Right lobe of liver (tissue), 4 donors: ENCODE data around the gene RPRD1A.

Source experiments
- CTCF ChIP-seq, 4 donors: fragments of 200-600 bp in 3 of 4; fragments of 450-650 bp in 1 of 4; IDR thresholded peaks; one replicate each; pipeline versions ENCODE4 v1.5.1 to v1.8.0; 2016 to 2022; ENCODE audit warnings: antibody characterized with exemption in 4 of 4, mild to moderate bottlenecking in 2 of 4
- POLR2A ChIP-seq: fragments of 450-650 bp; IDR thresholded peaks from one replicate; pipeline ENCODE4 v1.6.1; 2017; ENCODE audit warnings: antibody characterized with exemption, mild to moderate bottlenecking
- donor health status: DM: no; HTN: no; CAD: no.
- donor health status: DM: no; HTN: no; CAD: no.
- donor health status: DM: no; HTN: yes; CAD: no.

- TF ChIP-seq CTCF (IDR thresholded peaks at IDR 0.05): peak; percentile 84 to 91 (median 86)
- TF ChIP-seq POLR2A: no peak
These were observed 117.3 kb downstream of the RPRD1A start for GRCh38 chr18:35949903-35950627.
